T-cell (primary cell): ENCODE results near the gene SIRT4. TPM values are rescaled to one million over a fixed set of nuclear protein-coding genes. Genes with fewer than 3 reads are reported as not detected.

Experiments
- ATAC-seq, 4 experiments: fragments of 200-7000 bp in 3 of 4; fragments of 150-1000 bp in 1 of 4; cut with Tn5 transposase; replicated peaks in 1 of 4; 1 replicate in 3 of 4; 2 replicates in 1 of 4; pipeline ENCODE4 v1.10.0; 2021; ENCODE audit warnings: moderate library complexity in 3 of 4, mild to moderate bottlenecking in 2 of 4, moderate number of reproducible peaks in 1 of 4
- CTCF ChIA-PET, 2 donors: fragments of 300-600 bp; sonication (Branson Sonifier 250); formaldehyde crosslinking; loops; one replicate each; lab custom pipeline; 2022; ENCODE audit warnings: antibody characterized with exemption in 2 of 2; lab: Charles Lee
- POLR2A ChIA-PET, 2 donors: fragments of 300-600 bp; sonication (Branson Sonifier 250); formaldehyde crosslinking; loops; one replicate each; lab custom pipeline; 2022; ENCODE audit warnings: antibody characterized with exemption in 2 of 2; lab: Charles Lee
- DNase-seq, 35 experiments: peaks; one replicate each; pipeline versions ENCODE4 v3.0.0 to v3.0.0-alpha.2; 2013 to 2023
- H3K27ac ChIP-seq: one replicate; pipeline ENCODE4 v1.5.1; 2013; ENCODE audit warnings: low read length
- H3K27me3 ChIP-seq, 2 experiments: replicated peaks in 1 of 2; 1 replicate in 1 of 2; 2 replicates in 1 of 2; pipeline versions ENCODE4 v1.6.1 to v1.7.0; 2013; ENCODE audit warnings: low read length in 1 of 2, mixed read lengths in 1 of 2; ENCODE audit not compliant: control insufficient read depth in 2 of 2, insufficient read depth in 2 of 2; ENCODE audit errors: extremely low read depth in 1 of 2
- H3K36me3 ChIP-seq, 2 donors: 1 replicate in 1 of 2; 2 replicates in 1 of 2; pipeline versions ENCODE4 v1.6.1 to v1.7.0; 2013; ENCODE audit warnings: low read length in 1 of 2; ENCODE audit not compliant: control insufficient read depth in 2 of 2, insufficient read depth in 1 of 2; ENCODE audit errors: extremely low read depth in 1 of 2
- H3K4me1 ChIP-seq, 2 experiments: 1 replicate in 1 of 2; 2 replicates in 1 of 2; pipeline versions ENCODE4 v1.6.1 to v1.7.0; 2013; ENCODE audit warnings: low read length in 2 of 2, mixed read lengths in 1 of 2; ENCODE audit not compliant: insufficient read depth in 2 of 2, control insufficient read depth in 1 of 2; ENCODE audit errors: extremely low read depth in 1 of 2
- H3K4me3 ChIP-seq, 2 donors: 1 replicate in 1 of 2; 2 replicates in 1 of 2; pipeline versions ENCODE4 v1.5.1 to v1.7.0; 2013; ENCODE audit warnings: mild to moderate bottlenecking in 2 of 2, low read length in 1 of 2, moderate library complexity in 1 of 2; ENCODE audit not compliant: control insufficient read depth in 1 of 2; ENCODE audit errors: extremely low read depth in 1 of 2
- H3K9me3 ChIP-seq: 2 replicates; pipeline ENCODE4 v1.7.0; 2013
- H3K27ac Mint-ChIP-seq, 2 donors: one replicate each; pipeline ENCODE4 v1.8.0; 2020 to 2021; ENCODE audit warnings: mild to moderate bottlenecking in 2 of 2, mixed read lengths in 2 of 2
- H3K27me3 Mint-ChIP-seq, 2 donors: one replicate each; pipeline ENCODE4 v1.8.0; 2021 to 2022; ENCODE audit warnings: mixed read lengths in 2 of 2
- H3K36me3 Mint-ChIP-seq: one replicate; pipeline ENCODE4 v1.8.0; 2021; ENCODE audit warnings: mixed read lengths
- H3K4me1 Mint-ChIP-seq, 3 donors: one replicate each; pipeline ENCODE4 v1.8.0; 2020 to 2022; ENCODE audit warnings: mixed read lengths in 3 of 3, mild to moderate bottlenecking in 1 of 3
- H3K4me3 Mint-ChIP-seq, 3 donors: one replicate each; pipeline ENCODE4 v1.8.0; 2020 to 2022; ENCODE audit warnings: mild to moderate bottlenecking in 3 of 3, mixed read lengths in 3 of 3, moderate library complexity in 3 of 3
- H3K9me3 Mint-ChIP-seq, 3 donors: one replicate each; pipeline ENCODE4 v1.8.0; 2020 to 2022; ENCODE audit warnings: mixed read lengths in 3 of 3
- WGBS: methylation state at CpG from one replicate; pipeline ENCODE4 v1.1.5; 2013; ENCODE audit warnings: missing lambda C conversion rate; ENCODE audit not compliant: insufficient coverage; 5-methylcytosine and 5-hydroxymethylcytosine counted together
- total RNA-seq, 35 experiments: library from RNA in 6 of 35; stranded (reverse) in 6 of 35; fragments of 120-200 nt in 1 of 35; gene quantifications; one replicate each; pipeline versions ENCODE4 v1.2.1 to v1.2.4 and lab custom pipeline; 2013 to 2026

Gene SIRT4
- total RNA-seq, 5 donors from 2014 or later (not counting 1 experiment from before 2014, with no cell fraction given), result 0.73 to 5.7 (median 4.1) TPM

DNA sequence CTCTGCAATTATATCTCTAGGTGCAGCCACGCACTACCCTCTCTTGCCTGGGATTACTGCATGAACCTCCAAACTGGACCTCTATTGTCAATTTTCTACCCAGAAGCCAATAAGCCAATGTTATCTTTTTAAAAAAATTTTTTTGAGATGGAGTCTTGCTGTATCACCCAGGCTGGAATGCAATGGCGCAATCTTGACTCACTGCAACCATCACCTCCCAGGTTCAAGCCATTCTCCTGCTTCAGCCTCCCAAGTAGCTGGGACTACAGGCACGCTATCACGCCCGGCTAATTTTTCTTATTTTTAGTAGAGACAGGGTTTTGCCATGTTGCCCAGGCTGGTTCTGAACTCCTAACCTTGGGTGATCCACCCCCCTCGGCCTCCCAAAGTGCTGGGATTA is 25.4 kb upstream of the SIRT4 start:
- no peaks in the 10 kb centered on the region for H3K9me3 Mint-ChIP-seq
- ChIA-PET CTCF (no interaction called here), POLR2A (interaction anchor here in 1 of 2 donors (0.6 kb wide), 1 partner anchor 150 kb away, joined by 4 read pairs; no protein-coding TSS in a partner anchor)
- H3K4me3 ChIP-seq, result no peak overlapping the region
- no peaks in the 10 kb centered on the region for H3K27me3 ChIP-seq
- no peak overlapping the region for H3K4me3 Mint-ChIP-seq
- ATAC-seq (no peak), DNase-seq (no peak)
- H3K4me1 Mint-ChIP-seq, result no peaks in the 10 kb centered on the region
- no peak overlapping the region for H3K27ac Mint-ChIP-seq
- H3K36me3 Mint-ChIP-seq, result no peaks in the 10 kb centered on the region
- H3K27me3 Mint-ChIP-seq, result no peaks in the 10 kb centered on the region
- H3K27ac ChIP-seq, result no peak overlapping the region
- no peaks in the 10 kb centered on the region for H3K4me1 ChIP-seq
- H3K9me3 ChIP-seq, result no peaks in the 10 kb centered on the region
- no peaks in the 10 kb centered on the region for H3K36me3 ChIP-seq
- WGBS, result 80% methylated on average over 2 of the region's 6 CpGs

DNA sequence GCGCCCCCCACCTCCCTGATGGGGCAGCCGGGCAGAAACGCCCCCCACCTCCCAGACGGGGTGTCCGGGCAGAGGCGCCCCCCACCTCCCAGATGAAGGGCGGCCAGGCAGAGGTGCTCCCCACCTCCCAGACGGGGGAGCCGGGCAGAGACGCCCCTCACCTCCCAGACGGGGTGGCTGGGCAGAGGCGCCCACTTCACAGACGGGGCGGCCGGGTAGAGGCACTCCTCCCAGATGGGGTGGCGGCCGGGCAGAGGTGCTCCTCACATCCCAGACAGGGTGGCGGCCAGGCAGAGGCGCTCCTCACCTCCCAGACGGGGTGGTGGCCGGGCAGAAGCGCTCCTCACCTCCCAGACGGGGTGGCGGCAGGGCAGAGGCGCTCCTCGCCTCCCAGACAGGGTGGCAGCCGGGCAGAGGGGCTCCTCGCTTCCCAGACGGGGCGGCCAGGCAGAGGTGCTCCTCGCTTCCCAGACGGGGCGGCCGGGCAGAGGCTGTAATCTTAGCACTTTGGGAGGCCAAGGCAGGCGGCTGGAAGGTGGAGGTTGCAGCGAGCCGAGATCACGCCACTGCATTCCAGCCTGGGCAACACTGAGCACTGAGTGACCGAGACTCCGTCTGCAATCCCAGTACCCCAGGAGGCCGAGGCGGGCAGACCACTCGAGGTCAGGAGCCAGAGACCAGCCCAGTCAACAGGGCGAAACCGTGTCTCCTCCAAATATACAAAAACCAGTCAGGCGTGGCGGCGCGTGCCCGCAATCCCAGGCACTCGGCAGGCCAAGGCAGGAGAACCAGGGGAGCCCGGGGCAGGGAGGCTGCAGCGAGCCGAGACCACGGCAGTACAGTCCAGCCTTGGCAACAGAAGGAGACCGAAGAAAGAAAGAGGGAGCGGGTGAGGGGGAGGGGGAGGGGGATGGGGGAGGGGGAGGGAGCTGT is 23.7 kb upstream of the SIRT4 start:
- no peaks in the 10 kb centered on the region for H3K36me3 Mint-ChIP-seq
- no peak overlapping the region for H3K27ac Mint-ChIP-seq
- no peaks in the 10 kb centered on the region for H3K9me3 Mint-ChIP-seq
- no peak overlapping the region for H3K4me3 Mint-ChIP-seq
- ChIA-PET CTCF (interaction anchor here in 1 of 2 donors (0.7 kb wide), 1 partner anchor 25 kb away, joined by 3 read pairs; no protein-coding TSS in a partner anchor), POLR2A (no interaction called here)
- no peaks in the 10 kb centered on the region for H3K4me1 Mint-ChIP-seq
- Histone ChIP-seq H3K36me3 (no peaks in the 10 kb centered on the region), H3K9me3 (no peaks in the 10 kb centered on the region), H3K27ac (no peak overlapping the region), H3K4me1 (no peaks in the 10 kb centered on the region), H3K4me3 (no peak overlapping the region), H3K27me3 (no peaks in the 10 kb centered on the region)
- 90% methylated on average over 28 of the region's 57 CpGs for WGBS
- DNase-seq (no peak), ATAC-seq (no peak)
- H3K27me3 Mint-ChIP-seq, result no peaks in the 10 kb centered on the region

DNA sequence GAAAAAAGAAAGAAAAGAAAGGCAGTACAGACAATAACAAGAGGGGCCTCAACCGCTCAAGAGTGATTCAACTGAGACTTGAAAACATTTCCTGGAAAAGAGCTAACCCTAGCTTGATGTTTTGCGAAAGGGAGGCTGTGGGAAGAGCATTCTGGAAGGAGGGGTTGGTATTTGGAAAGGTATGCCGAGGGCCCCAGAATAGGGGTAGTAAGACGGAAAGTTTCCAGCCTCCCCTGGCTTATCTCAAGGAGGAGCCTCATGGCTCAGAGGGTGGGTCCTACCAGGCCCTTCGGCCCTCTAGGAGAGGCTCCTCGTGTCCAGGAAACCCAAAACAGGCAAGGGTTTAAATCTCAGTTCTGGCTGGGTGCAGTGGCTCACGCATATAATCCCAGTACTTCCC is 18.8 kb upstream of the SIRT4 start:
- ATAC-seq (no peak), DNase-seq (no peak)
- Histone ChIP-seq H3K27me3 (no peaks in the 10 kb centered on the region), H3K4me1 (no peaks in the 10 kb centered on the region), H3K36me3 (no peaks in the 10 kb centered on the region), H3K27ac (no peak overlapping the region), H3K9me3 (no peaks in the 10 kb centered on the region), H3K4me3 (no peak overlapping the region)
- 88% methylated on average over 5 of the region's 7 CpGs for WGBS
- CTCF ChIA-PET, result no interaction called here
- H3K9me3 Mint-ChIP-seq, result no peaks in the 10 kb centered on the region
- no peak overlapping the region for H3K4me3 Mint-ChIP-seq
- no peak overlapping the region for H3K27ac Mint-ChIP-seq
- H3K4me1 Mint-ChIP-seq, result no peaks in the 10 kb centered on the region
- POLR2A ChIA-PET, result interaction anchor here in 1 of 2 donors (0.6 to 1.3 kb wide), 3 partner anchors 8 to 40 kb away, joined by 3 to 4 read pairs (median 4); partner anchors contain the start of gene RNU4-2
- H3K27me3 Mint-ChIP-seq, result no peaks in the 10 kb centered on the region
- H3K36me3 Mint-ChIP-seq, result no peaks in the 10 kb centered on the region

DNA sequence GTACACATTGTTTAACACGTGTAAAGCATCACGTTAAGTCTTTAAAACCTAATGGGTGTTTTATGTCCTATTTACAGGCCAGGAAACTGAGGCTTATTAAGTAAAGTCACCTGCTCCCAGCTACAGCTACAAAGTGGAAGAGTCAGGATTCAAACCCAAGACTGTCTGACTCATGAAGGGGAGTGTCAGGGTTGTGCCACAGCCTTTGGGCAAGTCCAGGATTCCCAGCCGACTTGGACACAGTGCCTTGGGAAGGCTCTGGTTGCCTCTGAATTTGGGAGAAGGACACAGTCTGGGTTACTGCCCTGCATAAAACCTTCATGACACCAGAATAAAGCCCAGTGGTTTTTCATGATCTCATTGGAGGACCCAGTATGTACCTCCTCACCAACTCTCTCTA is 17.7 kb upstream of the SIRT4 start:
- Histone ChIP-seq H3K27ac (no peak overlapping the region), H3K9me3 (no peaks in the 10 kb centered on the region), H3K4me3 (no peak overlapping the region), H3K27me3 (no peaks in the 10 kb centered on the region), H3K36me3 (no peaks in the 10 kb centered on the region), H3K4me1 (no peaks in the 10 kb centered on the region)
- Mint-ChIP-seq H3K27ac (no peak overlapping the region), H3K27me3 (no peaks in the 10 kb centered on the region), H3K4me1 (no peaks in the 10 kb centered on the region), H3K36me3 (no peaks in the 10 kb centered on the region), H3K9me3 (no peaks in the 10 kb centered on the region), H3K4me3 (no peak overlapping the region)
- WGBS, result 70% methylated on average over 1 of the region's 3 CpGs
- ChIA-PET POLR2A (no interaction called here), CTCF (no interaction called here)
- ATAC-seq (no peak), DNase-seq (no peak)

DNA sequence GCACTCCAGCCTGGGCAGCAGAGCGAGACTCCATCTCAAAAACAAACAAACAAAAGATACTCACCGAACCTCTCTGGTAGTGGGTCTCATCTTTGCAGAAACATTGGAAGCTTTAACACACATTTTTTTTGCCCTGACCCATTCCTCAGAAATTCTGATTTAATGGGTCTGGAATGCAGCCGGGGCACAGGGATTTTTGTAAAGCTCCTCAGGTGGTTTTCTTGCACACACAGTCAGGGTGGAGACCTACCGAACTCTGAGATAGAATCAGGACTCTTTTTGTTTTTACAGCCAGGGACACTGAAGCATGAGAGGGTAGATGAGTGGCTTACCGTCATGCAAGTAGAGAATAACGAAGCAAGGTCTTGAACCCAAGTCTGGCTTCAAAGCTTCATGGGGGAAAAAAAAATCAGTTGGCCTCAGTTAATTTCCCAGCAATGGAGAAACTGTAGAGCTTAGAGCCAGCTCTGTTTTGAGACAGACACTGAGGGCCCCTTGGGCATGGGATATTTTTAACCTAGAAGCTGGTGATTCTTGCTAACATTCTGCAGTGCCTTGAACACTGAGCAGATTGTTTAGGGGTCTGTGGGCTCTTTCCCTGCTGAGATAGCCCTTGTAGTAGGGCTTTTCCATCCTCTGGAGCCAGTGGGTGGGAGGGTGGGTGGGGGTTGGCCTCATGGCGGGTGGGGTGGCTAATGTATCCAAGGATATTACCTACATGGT is 15.2 kb upstream of the SIRT4 start:
- CTCF ChIA-PET, result interaction anchor here (0.6 to 1.8 kb wide), 2 partner anchors 15 to 59 kb away, joined by 4 to 6 read pairs; partner anchors contain the start of gene SIRT4 (in 1 of the 2)
- WGBS, result 77% methylated on average over 5 of the region's 7 CpGs
- no peaks in the 10 kb centered on the region for H3K36me3 ChIP-seq
- Mint-ChIP-seq H3K9me3 (no peaks in the 10 kb centered on the region), H3K4me1 (peaks cover 0 to 11% (median 9%) of the 10 kb centered on the region in 3 donors), H3K4me3 (no peak overlapping the region), H3K27ac (no peak overlapping the region), H3K27me3 (no peaks in the 10 kb centered on the region), H3K36me3 (no peaks in the 10 kb centered on the region)
- H3K9me3 ChIP-seq, result no peaks in the 10 kb centered on the region
- no peaks in the 10 kb centered on the region for H3K27me3 ChIP-seq
- DNase-seq, result no peak
- ATAC-seq, result no peak
- peaks cover 0 to 13% of the 10 kb centered on the region in 2 experiments for H3K4me1 ChIP-seq
- H3K4me3 ChIP-seq, result no peak overlapping the region
- POLR2A ChIA-PET, result interaction anchor here (0.5 to 1.5 kb wide), 3 partner anchors 57 to 86 kb away, joined by 3 to 4 read pairs (median 3); partner anchors contain the start of gene RPLP0 (in 1 of the 2)
- H3K27ac ChIP-seq, result no peak overlapping the region

DNA sequence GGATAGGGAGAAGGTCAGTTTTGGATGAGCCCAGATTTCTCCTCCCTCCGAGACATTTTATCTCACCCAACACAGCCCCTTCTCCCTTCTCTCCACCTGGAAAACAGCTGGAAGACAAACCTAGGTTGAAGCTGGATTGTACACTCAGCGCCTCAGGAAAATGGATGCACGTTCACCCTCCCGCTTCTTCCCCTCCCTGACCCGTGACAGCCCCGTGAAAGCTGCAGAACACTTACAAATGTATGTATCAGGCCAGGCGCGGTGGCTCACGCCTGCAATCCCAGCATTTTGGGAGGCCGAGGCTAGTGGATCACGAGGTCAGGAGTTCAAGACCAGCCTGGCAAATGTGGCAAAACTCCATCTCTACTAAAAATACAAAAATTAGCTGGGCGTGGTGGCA is 14.6 kb upstream of the SIRT4 start:
- H3K27ac ChIP-seq, result no peak overlapping the region
- no peaks in the 10 kb centered on the region for H3K36me3 ChIP-seq
- Mint-ChIP-seq H3K27ac (no peak overlapping the region), H3K4me1 (peaks cover 0 to 11% (median 9%) of the 10 kb centered on the region in 3 donors), H3K9me3 (no peaks in the 10 kb centered on the region), H3K4me3 (no peak overlapping the region), H3K36me3 (no peaks in the 10 kb centered on the region), H3K27me3 (no peaks in the 10 kb centered on the region)
- ATAC-seq, result no peak
- no peak for DNase-seq
- 91% methylated on average over 8 of the region's 12 CpGs for WGBS
- CTCF ChIA-PET, result interaction anchor here in 1 of 2 donors (1.8 kb wide), 1 partner anchor 59 kb away, joined by 6 read pairs; no protein-coding TSS in a partner anchor
- H3K27me3 ChIP-seq, result no peaks in the 10 kb centered on the region
- H3K9me3 ChIP-seq, result no peaks in the 10 kb centered on the region
- peaks cover 0 to 19% of the 10 kb centered on the region in 2 experiments for H3K4me1 ChIP-seq
- H3K4me3 ChIP-seq, result no peak overlapping the region
- POLR2A ChIA-PET, result interaction anchor here in 1 of 2 donors (1.5 kb wide), 1 partner anchor 86 kb away, joined by 4 read pairs; the partner anchor contains the start of gene RPLP0
